Upper lobe of right lung (tissue), 1 donor: ENCODE results near the gene ARHGAP44. TPM values are rescaled to one million over a fixed set of nuclear protein-coding genes. Genes with fewer than 3 reads are reported as not detected.
A peak's percentile ranks its signal among the peaks of the same experiment; 100 is the strongest.

Source experiments
- ATAC-seq: fragments of 200-7000 bp; cut with Tn5 transposase; one replicate; pipeline ENCODE4 v1.9.1; 2020; ENCODE audit warnings: mild to moderate bottlenecking, moderate library complexity
- DNase-seq: peaks from one replicate; pipeline ENCODE4 v3.0.0-alpha.2; 2020
- H3K27ac ChIP-seq: fragments of 200-600 bp; one replicate; pipeline ENCODE4 v1.8.0; 2022
- H3K27me3 ChIP-seq: fragments of 200-600 bp; one replicate; pipeline ENCODE4 v1.8.0; 2022; ENCODE audit warnings: mild to moderate bottlenecking
- H3K36me3 ChIP-seq: fragments of 200-600 bp; one replicate; pipeline ENCODE4 v1.8.0; 2022
- H3K4me1 ChIP-seq: fragments of 200-600 bp; one replicate; pipeline ENCODE4 v1.8.0; 2022
- H3K4me3 ChIP-seq: fragments of 200-600 bp; one replicate; pipeline ENCODE4 v1.8.0; 2022; ENCODE audit warnings: mild to moderate bottlenecking
- H3K9me3 ChIP-seq: fragments of 200-600 bp; one replicate; pipeline ENCODE4 v1.8.0; 2022
- intact Hi-C: fragments of 100-400 bp; cut with DNase I; formaldehyde crosslinking; loops from one replicate; pipeline ENCODE4 v1.11.0; 2022
- total RNA-seq: library from RNA; stranded (reverse); fragmentation: NEBNext Ultra II Directional; extraction: Animal tissue kit (Norgen Biotek cat#: 25700); gene quantifications from one replicate; pipeline ENCODE4 v1.2.1, GENCODE V29; 2021
- TF ChIP-seq, protein P1 (sequence below): fragments of 200-600 bp; IDR thresholded peaks from one replicate; pipeline ENCODE4 v1.8.0; 2022; ENCODE audit warnings: antibody characterized with exemption
- donor health status: DM: no; HTN: yes; CAD: no; lungs with severe emphysema.

ARHGAP44 gene
- total RNA-seq, 1 donor from 2014 or later = 41.2 TPM

DNA sequence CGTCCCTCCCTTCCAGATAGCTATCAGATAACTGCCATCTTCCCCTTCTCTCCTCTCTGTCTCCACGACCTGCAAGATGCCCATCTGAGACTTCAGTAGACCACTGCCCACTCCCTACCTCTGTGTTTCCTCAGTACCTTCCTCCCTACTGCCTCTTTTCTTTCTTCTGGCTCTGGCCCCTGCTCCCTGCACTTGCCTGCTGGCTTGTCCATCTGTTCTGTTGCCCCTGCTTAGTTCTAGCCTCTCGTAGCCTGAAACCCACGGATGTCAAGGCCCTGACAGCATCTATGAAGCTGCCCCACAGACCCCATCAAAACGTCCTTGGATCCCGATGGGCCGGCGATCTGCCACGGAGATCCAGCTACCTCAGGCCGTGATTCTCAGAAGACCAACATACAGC lies 175.5 kb downstream of the ARHGAP44 start:
- Histone ChIP-seq H3K36me3 (no peaks in the 10 kb centered on the region), H3K4me3 (no peak overlapping the region), H3K27ac (no peak overlapping the region), H3K4me1 (no peaks in the 10 kb centered on the region), H3K9me3 (no peaks in the 10 kb centered on the region), H3K27me3 (no peaks in the 10 kb centered on the region)
- ATAC-seq (no peak), DNase-seq (no peak)
- intact Hi-C loops = no loop called here
- TF ChIP-seq, protein P1, sequence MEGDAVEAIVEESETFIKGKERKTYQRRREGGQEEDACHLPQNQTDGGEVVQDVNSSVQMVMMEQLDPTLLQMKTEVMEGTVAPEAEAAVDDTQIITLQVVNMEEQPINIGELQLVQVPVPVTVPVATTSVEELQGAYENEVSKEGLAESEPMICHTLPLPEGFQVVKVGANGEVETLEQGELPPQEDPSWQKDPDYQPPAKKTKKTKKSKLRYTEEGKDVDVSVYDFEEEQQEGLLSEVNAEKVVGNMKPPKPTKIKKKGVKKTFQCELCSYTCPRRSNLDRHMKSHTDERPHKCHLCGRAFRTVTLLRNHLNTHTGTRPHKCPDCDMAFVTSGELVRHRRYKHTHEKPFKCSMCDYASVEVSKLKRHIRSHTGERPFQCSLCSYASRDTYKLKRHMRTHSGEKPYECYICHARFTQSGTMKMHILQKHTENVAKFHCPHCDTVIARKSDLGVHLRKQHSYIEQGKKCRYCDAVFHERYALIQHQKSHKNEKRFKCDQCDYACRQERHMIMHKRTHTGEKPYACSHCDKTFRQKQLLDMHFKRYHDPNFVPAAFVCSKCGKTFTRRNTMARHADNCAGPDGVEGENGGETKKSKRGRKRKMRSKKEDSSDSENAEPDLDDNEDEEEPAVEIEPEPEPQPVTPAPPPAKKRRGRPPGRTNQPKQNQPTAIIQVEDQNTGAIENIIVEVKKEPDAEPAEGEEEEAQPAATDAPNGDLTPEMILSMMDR = no peak

DNA sequence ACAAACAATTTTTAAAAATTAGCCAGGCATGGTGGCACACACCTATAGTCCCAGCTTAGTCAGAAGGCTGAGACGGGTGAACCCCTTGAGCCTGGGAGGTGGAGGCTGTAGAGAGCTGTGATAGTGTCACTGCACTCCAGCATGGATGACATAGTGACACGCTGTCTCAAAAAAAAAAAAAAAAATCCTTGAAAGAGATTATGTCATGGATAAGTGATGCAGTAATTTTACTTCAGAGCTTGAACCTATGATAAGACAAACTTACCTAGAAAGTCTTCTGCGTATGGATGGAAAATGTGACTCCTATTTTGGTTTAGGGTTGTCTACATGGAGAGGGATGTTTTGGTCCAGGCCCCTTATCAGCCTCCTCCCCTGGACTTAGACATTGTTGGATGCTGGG lies 176.7 kb downstream of the ARHGAP44 start:
- no peak overlapping the region for H3K27ac ChIP-seq
- H3K4me1 ChIP-seq = no peaks in the 10 kb centered on the region
- ATAC-seq = no peak
- intact Hi-C loops = no loop called here
- H3K9me3 ChIP-seq = no peaks in the 10 kb centered on the region
- no peaks in the 10 kb centered on the region for H3K27me3 ChIP-seq
- TF ChIP-seq, protein P1 = no peak
- H3K36me3 ChIP-seq = no peaks in the 10 kb centered on the region
- H3K4me3 ChIP-seq = no peak overlapping the region
- DNase-seq = no peak

DNA sequence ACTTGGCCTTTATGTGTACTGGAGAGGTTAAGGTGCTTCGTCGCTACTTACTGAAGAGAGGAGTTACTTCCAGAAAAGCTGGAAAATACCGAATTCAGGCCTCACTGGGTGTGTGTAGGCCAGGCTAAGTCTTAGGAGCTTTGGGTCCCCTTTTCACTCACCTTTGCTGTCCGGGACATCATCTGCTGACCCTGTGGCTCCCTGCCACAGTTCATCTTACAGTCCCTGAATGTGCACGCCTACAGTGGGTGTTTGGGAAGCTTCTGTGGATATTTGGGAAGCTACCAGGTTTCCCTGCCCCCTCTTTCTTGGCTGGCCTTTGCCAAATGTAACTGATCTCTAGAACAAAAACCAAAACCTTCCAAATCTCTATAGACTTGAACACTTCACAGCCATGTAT lies 177.1 kb downstream of the ARHGAP44 start:
- Histone ChIP-seq H3K36me3 (no peaks in the 10 kb centered on the region), H3K27ac (no peak overlapping the region), H3K4me1 (no peaks in the 10 kb centered on the region), H3K27me3 (no peaks in the 10 kb centered on the region), H3K4me3 (no peak overlapping the region), H3K9me3 (no peaks in the 10 kb centered on the region)
- TF ChIP-seq, protein P1 = no peak
- intact Hi-C loops = no loop called here
- ATAC-seq = no peak
- no peak for DNase-seq

DNA sequence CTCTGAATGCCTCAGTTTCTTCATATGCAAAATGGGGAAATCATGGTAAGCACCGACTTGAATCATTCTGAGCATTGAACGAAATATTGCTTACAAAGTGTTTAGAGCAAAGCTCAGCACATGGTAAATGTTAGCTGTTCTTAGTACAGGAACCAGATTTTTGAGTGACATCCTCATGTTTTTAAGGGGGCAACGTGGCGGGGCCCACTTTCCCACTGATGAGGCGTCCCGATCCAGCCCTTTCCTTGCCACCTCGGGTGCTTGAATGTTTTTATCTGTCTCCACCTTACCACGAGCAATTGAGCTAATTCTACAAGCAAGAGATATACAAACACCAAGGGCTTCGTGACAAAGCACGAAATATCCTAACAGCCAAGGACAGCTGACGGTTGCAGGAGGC lies 178.7 kb downstream of the ARHGAP44 start:
- intact Hi-C loops = no loop called here

DNA sequence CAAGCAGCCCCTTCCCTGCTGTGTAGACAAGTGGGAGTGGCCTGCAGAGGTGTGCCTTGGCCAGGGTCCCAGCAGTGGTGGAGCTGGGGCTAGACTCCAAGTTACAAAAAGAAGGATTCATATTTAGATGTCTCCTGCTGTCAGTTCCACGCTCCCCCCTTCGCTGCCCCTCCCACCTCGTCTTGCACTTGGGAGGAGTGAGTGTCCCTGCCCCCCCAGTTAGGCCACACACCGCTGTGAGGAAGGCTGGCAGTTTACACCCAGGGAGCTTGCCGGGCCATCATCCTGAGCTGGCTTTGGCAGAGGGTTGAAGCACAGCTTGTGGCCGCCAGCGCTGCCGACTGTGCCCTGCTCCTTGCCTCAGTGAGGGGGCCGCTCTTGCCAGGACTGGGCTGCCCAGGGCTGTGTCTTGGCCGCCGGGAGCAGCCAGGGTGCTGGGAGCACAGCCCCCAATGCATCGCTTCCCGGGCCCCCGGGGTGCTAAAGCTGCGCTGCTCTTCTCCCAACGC lies 184.3 kb downstream of the ARHGAP44 start:
- DNase-seq = peak; percentile 57
- intact Hi-C loops = no loop called here
- ATAC-seq = peak; percentile 20
- Histone ChIP-seq H3K4me3 (no peak overlapping the region), H3K27me3 (no peaks in the 10 kb centered on the region), H3K4me1 (no peaks in the 10 kb centered on the region), H3K9me3 (no peaks in the 10 kb centered on the region), H3K36me3 (no peaks in the 10 kb centered on the region), H3K27ac (no peak overlapping the region)
- TF ChIP-seq, protein P1 = no peak

More for the DNA sequence above, 178.7 kb downstream of the ARHGAP44 start:
- Histone ChIP-seq H3K4me3 (no peak overlapping the region), H3K27me3 (no peaks in the 10 kb centered on the region), H3K4me1 (no peaks in the 10 kb centered on the region), H3K9me3 (no peaks in the 10 kb centered on the region), H3K27ac (no peak overlapping the region), H3K36me3 (no peaks in the 10 kb centered on the region)
- TF ChIP-seq, protein P1 = no peak
- ATAC-seq (no peak), DNase-seq (peak; percentile 11)

DNA sequence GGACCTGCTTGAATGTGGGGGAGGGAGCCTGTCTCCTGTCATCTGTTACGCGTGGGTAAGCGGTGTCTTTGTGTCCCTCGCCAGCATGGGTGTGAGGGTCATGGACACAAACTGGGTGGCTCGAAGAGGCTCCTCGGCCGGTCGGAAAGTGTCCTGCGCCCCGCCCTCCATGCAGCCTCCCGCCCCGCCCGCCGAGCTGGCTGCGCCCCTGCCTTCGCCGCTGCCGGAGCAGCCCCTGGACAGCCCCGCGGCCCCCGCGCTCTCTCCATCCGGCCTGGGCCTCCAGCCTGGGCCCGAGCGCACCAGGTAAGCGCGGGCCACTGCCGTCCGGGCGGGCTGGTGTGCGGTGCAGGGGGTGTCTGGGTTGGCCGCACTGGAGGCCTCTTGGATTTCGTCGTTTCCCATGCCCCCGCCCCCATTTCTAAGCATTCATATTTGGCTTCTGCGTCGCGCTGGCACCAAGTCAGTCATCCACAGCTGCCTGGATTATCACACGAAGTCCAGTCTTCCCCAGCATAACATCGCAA lies 184.8 kb downstream of the ARHGAP44 start:
- Histone ChIP-seq H3K9me3 (no peaks in the 10 kb centered on the region), H3K27ac (no peak overlapping the region), H3K36me3 (no peaks in the 10 kb centered on the region), H3K4me1 (no peaks in the 10 kb centered on the region), H3K4me3 (no peak overlapping the region), H3K27me3 (no peaks in the 10 kb centered on the region)
- DNase-seq (peak; percentile 59), ATAC-seq (peak; percentile 31)
- intact Hi-C loops = no loop called here
- TF ChIP-seq, protein P1 = no peak
